ENCODE results near the gene ZNF180.
"Not testable (repeated sequence)": the region's sequence is repeated elsewhere in the genome, so short reads cannot be mapped to it uniquely, and the experiment has no call there.

Gene ZNF180

GRCh38 chr19:44521370-44521769 lies 21.0 kb upstream of the ZNF180 start:
- H3K4me1 ChIP-seq (ENCODE audit: insufficient read depth, low read length) = no peaks in the 10 kb centered on the region
- H3K36me3 ChIP-seq (ENCODE audit: insufficient read depth, low read length) = no peaks in the 10 kb centered on the region
- no peak overlapping the region for H3K9ac ChIP-seq (ENCODE audit: low read depth, low read length)
- no peaks in the 10 kb centered on the region for H3K9me3 ChIP-seq (ENCODE audit: control insufficient read depth, insufficient read depth, low read length)

- Histone ChIP-seq H3K9ac (ENCODE audit: low read depth, low read length) (no peak overlapping the region), H3K9me3 (ENCODE audit: control insufficient read depth, insufficient read depth, low read length) (no peaks in the 10 kb centered on the region), H3K4me1 (ENCODE audit: insufficient read depth, low read length) (no peaks in the 10 kb centered on the region), H3K36me3 (ENCODE audit: insufficient read depth, low read length) (no peaks in the 10 kb centered on the region)
These were observed 16.8 kb upstream of the ZNF180 start for GRCh38 chr19:44517146-44517545.

- H3K36me3 ChIP-seq (ENCODE audit: insufficient read depth, low read length) = no peaks in the 10 kb centered on the region
- no peak overlapping the region for H3K9ac ChIP-seq (ENCODE audit: low read depth, low read length)
- H3K9me3 ChIP-seq (ENCODE audit: control insufficient read depth, insufficient read depth, low read length) = no peaks in the 10 kb centered on the region
- no peaks in the 10 kb centered on the region for H3K4me1 ChIP-seq (ENCODE audit: insufficient read depth, low read length)
These were observed 15.6 kb upstream of the ZNF180 start for GRCh38 chr19:44515907-44516306.

GRCh38 chr19:44515031-44515430 lies 14.7 kb upstream of the ZNF180 start:
- Histone ChIP-seq H3K9me3 (ENCODE audit: control insufficient read depth, insufficient read depth, low read length) (no peaks in the 10 kb centered on the region), H3K9ac (ENCODE audit: low read depth, low read length) (no peak overlapping the region), H3K36me3 (ENCODE audit: insufficient read depth, low read length) (no peaks in the 10 kb centered on the region), H3K4me1 (ENCODE audit: insufficient read depth, low read length) (no peaks in the 10 kb centered on the region)

- Histone ChIP-seq H3K9ac (ENCODE audit: low read depth, low read length) (no peak overlapping the region), H3K36me3 (ENCODE audit: insufficient read depth, low read length) (no peaks in the 10 kb centered on the region), H3K4me1 (ENCODE audit: insufficient read depth, low read length) (no peaks in the 10 kb centered on the region), H3K9me3 (ENCODE audit: control insufficient read depth, insufficient read depth, low read length) (no peaks in the 10 kb centered on the region)
These were observed 12.3 kb upstream of the ZNF180 start for GRCh38 chr19:44512326-44513298.

- no peaks in the 10 kb centered on the region for H3K36me3 ChIP-seq (ENCODE audit: insufficient read depth, low read length)
- H3K9me3 ChIP-seq (ENCODE audit: control insufficient read depth, insufficient read depth, low read length) = no peaks in the 10 kb centered on the region
- no peaks in the 10 kb centered on the region for H3K4me1 ChIP-seq (ENCODE audit: insufficient read depth, low read length)
- H3K9ac ChIP-seq (ENCODE audit: low read depth, low read length) = no peak overlapping the region
These were observed 9.2 kb upstream of the ZNF180 start for GRCh38 chr19:44509478-44509877.

GRCh38 chr19:44499559-44499958 lies 763 bp downstream of the ZNF180 start:
- Histone ChIP-seq H3K36me3 (ENCODE audit: insufficient read depth, low read length) (peaks cover 4% of the 10 kb centered on the region; the same call in 1 of the 2 replicates), H3K9me3 (ENCODE audit: control insufficient read depth, insufficient read depth, low read length) (peaks cover 4% of the 10 kb centered on the region; the same call in 1 of the 2 replicates), H3K4me1 (ENCODE audit: insufficient read depth, low read length) (no peaks in the 10 kb centered on the region), H3K9ac (ENCODE audit: low read depth, low read length) (peak overlapping the region; percentile 89)

- peaks cover 6% of the 10 kb centered on the region; the same call in 1 of the 2 replicates for H3K36me3 ChIP-seq (ENCODE audit: insufficient read depth, low read length)
- 0 out of 2 replicates have a peak overlapping the region, but pooled peaks have one; percentile 89 for H3K9ac ChIP-seq (ENCODE audit: low read depth, low read length)
- peaks cover 5% of the 10 kb centered on the region; the same call in 1 of the 2 replicates for H3K9me3 ChIP-seq (ENCODE audit: control insufficient read depth, insufficient read depth, low read length)
- H3K4me1 ChIP-seq (ENCODE audit: insufficient read depth, low read length) = no peaks in the 10 kb centered on the region
These were observed 1.3 kb downstream of the ZNF180 start for GRCh38 chr19:44498988-44499387.

- H3K9me3 ChIP-seq (ENCODE audit: control insufficient read depth, insufficient read depth, low read length) = peaks cover 19% of the 10 kb centered on the region
- H3K4me1 ChIP-seq (ENCODE audit: insufficient read depth, low read length) = no peaks in the 10 kb centered on the region
- peaks cover 21% of the 10 kb centered on the region for H3K36me3 ChIP-seq (ENCODE audit: insufficient read depth, low read length)
- H3K9ac ChIP-seq (ENCODE audit: low read depth, low read length) = no peak overlapping the region
These were observed 3.6 kb downstream of the ZNF180 start for GRCh38 chr19:44496711-44497110.

GRCh38 chr19:44476559-44477408 lies 23.5 kb downstream of the ZNF180 start:
- no peak overlapping the region for H3K9ac ChIP-seq (ENCODE audit: low read depth, low read length)
- peaks cover 71% of the 10 kb centered on the region for H3K9me3 ChIP-seq (ENCODE audit: control insufficient read depth, insufficient read depth, low read length)
- H3K36me3 ChIP-seq (ENCODE audit: insufficient read depth, low read length) = peaks cover 35% of the 10 kb centered on the region
- H3K4me1 ChIP-seq (ENCODE audit: insufficient read depth, low read length) = no peaks in the 10 kb centered on the region

GRCh38 chr19:44468730-44469129 lies 31.6 kb downstream of the ZNF180 start:
- H3K9me3 ChIP-seq (ENCODE audit: control insufficient read depth, insufficient read depth, low read length) = not testable (repeated sequence)

GRCh38 chr19:44462600-44463286 lies 37.6 kb downstream of the ZNF180 start:
- not testable (repeated sequence) for H3K36me3 ChIP-seq (ENCODE audit: insufficient read depth, low read length); H3K9ac ChIP-seq (ENCODE audit: low read depth, low read length); H3K4me1 ChIP-seq (ENCODE audit: insufficient read depth, low read length); H3K9me3 ChIP-seq (ENCODE audit: control insufficient read depth, insufficient read depth, low read length)

More at GRCh38 chr19:44468730-44469129, 31.6 kb downstream of the ZNF180 start:
- H3K36me3 ChIP-seq (ENCODE audit: insufficient read depth, low read length); H3K9ac ChIP-seq (ENCODE audit: low read depth, low read length); H3K4me1 ChIP-seq (ENCODE audit: insufficient read depth, low read length): not testable (repeated sequence)

GRCh38 chr19:44456016-44456415 lies 44.3 kb downstream of the ZNF180 start:
- H3K4me1 ChIP-seq (ENCODE audit: insufficient read depth, low read length); H3K9me3 ChIP-seq (ENCODE audit: control insufficient read depth, insufficient read depth, low read length); H3K9ac ChIP-seq (ENCODE audit: low read depth, low read length); H3K36me3 ChIP-seq (ENCODE audit: insufficient read depth, low read length): not testable (repeated sequence)

- H3K36me3 ChIP-seq (ENCODE audit: insufficient read depth, low read length) = no peaks in the 10 kb centered on the region
- H3K9me3 ChIP-seq (ENCODE audit: control insufficient read depth, insufficient read depth, low read length) = no peaks in the 10 kb centered on the region
These were observed 45.2 kb downstream of the ZNF180 start for GRCh38 chr19:44455100-44455499.

More at GRCh38 chr19:44455100-44455499, 45.2 kb downstream of the ZNF180 start:
- Histone ChIP-seq H3K4me1 (ENCODE audit: insufficient read depth, low read length) (no peaks in the 10 kb centered on the region), H3K9ac (ENCODE audit: low read depth, low read length) (no peak overlapping the region)
